K562 (cell line): ENCODE measurements around the gene NPDC1. TPM values are rescaled to one million over a fixed set of nuclear protein-coding genes. Genes with fewer than 3 reads are reported as not detected.

ENCODE experiments used
- CEBPZ ChIP-seq: fragments of 150-350 bp; IDR thresholded peaks from 2 replicates; pipeline ENCODE4 v1.6.1; 2014; ENCODE audit warnings: low read depth, mild to moderate bottlenecking, low read length, borderline replicate concordance
- CTCF ChIP-seq, 3 experiments: IDR thresholded peaks in 2 of 3; conservative IDR thresholded peaks in 1 of 3; 2 replicates each; pipeline ENCODE4 v1.5.1; 2011 to 2012; ENCODE audit warnings: low read length in 3 of 3, mild to moderate bottlenecking in 3 of 3, control low read depth in 2 of 3, improper control_type of control experiment in 1 of 3, inconsistent platforms in 1 of 3, low read depth in 1 of 3, mixed read lengths in 1 of 3, moderate library complexity in 1 of 3; ENCODE audit not compliant: insufficient read depth in 2 of 3
- E2F6 ChIP-seq, 2 experiments: IDR thresholded peaks; 2 replicates each; pipeline ENCODE4 v1.6.1; 2011; ENCODE audit warnings: borderline replicate concordance in 1 of 2, control low read depth in 1 of 2, low read depth in 1 of 2, low read length in 1 of 2, mild to moderate bottlenecking in 1 of 2, mixed read lengths in 1 of 2, moderate library complexity in 1 of 2; ENCODE audit not compliant: insufficient read depth in 1 of 2, insufficient read length in 1 of 2, poor library complexity in 1 of 2, severe bottlenecking in 1 of 2; ENCODE audit errors: extremely low read depth in 1 of 2
- ETS1 ChIP-seq: conservative IDR thresholded peaks from 2 replicates; pipeline ENCODE4 v1.6.1; 2011; ENCODE audit warnings: low read depth, mild to moderate bottlenecking, low read length; ENCODE audit not compliant: control insufficient read depth
- HDGF ChIP-seq: fragments of 450-650 bp; IDR thresholded peaks from 2 replicates; pipeline ENCODE4 v1.6.1; 2016
- JUND ChIP-seq, 2 experiments: IDR thresholded peaks; 2 replicates in 1 of 2; 3 replicates in 1 of 2; pipeline ENCODE4 v1.6.1; 2011; ENCODE audit warnings: borderline replicate concordance in 2 of 2, low read depth in 2 of 2, low read length in 2 of 2, improper control_type of control experiment in 1 of 2, missing biosample characterization in 1 of 2, missing genetic modification characterization in 1 of 2, missing genetic modification reagents in 1 of 2
- MBD2 ChIP-seq: sonication (generic); IDR thresholded peaks from 2 replicates; pipeline ENCODE4 v1.6.1; 2016; ENCODE audit warnings: low read depth, borderline replicate concordance
- MEF2D ChIP-seq: conservative IDR thresholded peaks from 2 replicates; pipeline ENCODE4 v1.6.1; 2016; ENCODE audit warnings: low read depth, missing genetic modification characterization, missing compliant biosample characterization
- NR3C1 ChIP-seq: sonication (generic); formaldehyde crosslinking; IDR thresholded peaks from 2 replicates; pipeline ENCODE4 v1.8.1; 2022; ENCODE audit warnings: missing genetic modification reagents
- PHB2 ChIP-seq: fragments of 450-650 bp; IDR thresholded peaks from 2 replicates; pipeline ENCODE4 v1.6.1; 2017; ENCODE audit warnings: low read depth
- STAT5B ChIP-seq: fragments of 250-450 bp; sonication (Bioruptor Pico); IDR thresholded peaks from 2 replicates; pipeline ENCODE4 v1.8.0; 2021; ENCODE audit warnings: mild to moderate bottlenecking, inconsistent platforms
- U2AF2 ChIP-seq: fragments of 200-400 bp; formaldehyde crosslinking; optimal IDR thresholded peaks from 2 replicates; pipeline ENCODE3; 2017; ENCODE audit warnings: low read depth, mild to moderate bottlenecking, low read length
- ZNF324 ChIP-seq: fragments of 250-450 bp; sonication (Bioruptor Pico); IDR thresholded peaks from 2 replicates; pipeline ENCODE4 v1.4.0; 2020; ENCODE audit warnings: mild to moderate bottlenecking
- polyA plus RNA-seq, 8 experiments: library from polyadenylated mRNA; depleted of rRNA in 4 of 8; stranded (reverse) in 5 of 8; unstranded in 3 of 8; fragments of >200 nt; fragmentation: Nextera tagmentation in 2 of 8; fragmentation: Illumina TruSeq in 1 of 8; extraction: Ambion mirVana in 2 of 8; extraction: Trizol in 1 of 8; gene quantifications; 2 replicates each; pipeline versions ENCODE4 v1.2.1 to v1.2.3, GENCODE V29; 2011 to 2014; ENCODE audit warnings: inconsistent platforms in 1 of 8, missing spikeins in 1 of 8
- total RNA-seq, 7 experiments: library from RNA; depleted of rRNA in 6 of 7; stranded (reverse); fragments of >200 nt in 6 of 7; fragmentation: Illumina TruSeq in 2 of 7; extraction: Trizol in 2 of 7; gene quantifications; 2 replicates each; pipeline versions ENCODE4 v1.2.1 to v1.2.3, GENCODE V29; 2011 to 2021; ENCODE audit warnings: low replicate concordance in 1 of 7

Gene NPDC1
- total and polyA plus RNA-seq, 9 of the 15 experiments (the other 6 are each of a cell fraction or from before 2014, with no cell fraction given), result 0.06 to 2.1 (median 0.53) TPM; not detected in 3

- TF ChIP-seq CTCF (IDR thresholded peaks at IDR 0.05 in 2 of 3, conservative IDR thresholded peaks at IDR 0.05 in 1 of 3; ENCODE audit: insufficient read depth in 2 of 3, low read depth in 1 of 3, low read length in 3 of 3) (no peak), STAT5B (CRISPR knock-in tag) (peak; percentile 87), NR3C1 (CRISPR knock-in tag) (no peak), ZNF324 (CRISPR knock-in tag) (peak; percentile 94), PHB2 (no peak), ETS1 (no peak), MBD2 (no peak), CEBPZ (no peak), JUND (IDR thresholded peaks at IDR 0.05; ENCODE audit: borderline replicate concordance, low read depth, low read length) (no peak), JUND (tag; IDR thresholded peaks at IDR 0.05; ENCODE audit: borderline replicate concordance, low read depth, low read length) (peak; percentile 80; the same call in 1 of the 3 replicates), U2AF2 (no peak), E2F6 (IDR thresholded peaks at IDR 0.05; ENCODE audit: borderline replicate concordance in 1 of 2, extremely low read depth in 1 of 2, insufficient read depth in 1 of 2, insufficient read length in 1 of 2, low read depth in 1 of 2, low read length in 1 of 2, poor library complexity in 1 of 2, severe bottlenecking in 1 of 2) (no peak), HDGF (no peak), MEF2D (peak; percentile 100)
Measured at GRCh38 chr9:137074657-137075274, 28.8 kb upstream of the NPDC1 start (continued).
